ENCODE data around the gene BAZ2B.

- no peak for TF ChIP-seq EZH2phosphoT487 (IDR thresholded peaks at IDR 0.05; ENCODE audit: low read length)
- TF ChIP-seq CTCF (IDR thresholded peaks at IDR 0.05; ENCODE audit: low read length): no peak
- no peak for TF ChIP-seq EZH2 (optimal IDR thresholded peaks at IDR 0.05; ENCODE audit: low read depth, low read length)
These were observed 254.3 kb downstream of the BAZ2B start for GRCh38 chr2:159362094-159362493.

Data from MM.1S (cell line).